Measurements from ENCODE around the gene SPON1.

SPON1 gene

GRCh38 chr11:14055936-14056335 is 93.4 kb downstream of the SPON1 start:
- Histone ChIP-seq H2AFZ (ENCODE audit: low read length) (no peak overlapping the region), H3K27me3 (ENCODE audit: insufficient read depth, low read length) (no peaks in the 10 kb centered on the region), H3K4me1 (ENCODE audit: insufficient read depth, low read length, severe bottlenecking) (no peaks in the 10 kb centered on the region), H3K4me2 (ENCODE audit: low read length) (no peak overlapping the region), H3K9ac (ENCODE audit: low read length) (no peak overlapping the region), H3K4me3 (ENCODE audit: low read depth, low read length, poor library complexity, severe bottlenecking) (no peak overlapping the region), H3K36me3 (ENCODE audit: insufficient read depth, low read length) (no peaks in the 10 kb centered on the region), H3K9me2 (ENCODE audit: low read depth, low read length) (no peaks in the 10 kb centered on the region), H3K9me3 (ENCODE audit: low read length) (no peaks in the 10 kb centered on the region), H4K20me1 (ENCODE audit: insufficient read depth, low read length) (no peaks in the 10 kb centered on the region), H3K79me2 (ENCODE audit: insufficient read depth, low read length) (no peaks in the 10 kb centered on the region), H3F3A (ENCODE audit: insufficient read depth, low read length) (no peaks in the 10 kb centered on the region), H3K27ac (ENCODE audit: low read depth, low read length, poor library complexity, severe bottlenecking) (no peak overlapping the region)
- TF ChIP-seq CTCF (IDR thresholded peaks at IDR 0.05; ENCODE audit: low read length) (no peak), EZH2 (IDR thresholded peaks at IDR 0.05; ENCODE audit: borderline replicate concordance, low read length) (no peak)

- Histone ChIP-seq H3K4me2 (ENCODE audit: low read length) (no peak overlapping the region), H3F3A (ENCODE audit: insufficient read depth, low read length) (no peaks in the 10 kb centered on the region), H3K4me3 (ENCODE audit: low read depth, low read length, poor library complexity, severe bottlenecking) (no peak overlapping the region), H3K9me3 (ENCODE audit: low read length) (no peaks in the 10 kb centered on the region), H3K27me3 (ENCODE audit: insufficient read depth, low read length) (no peaks in the 10 kb centered on the region), H3K9ac (ENCODE audit: low read length) (no peak overlapping the region), H3K9me2 (ENCODE audit: low read depth, low read length) (no peaks in the 10 kb centered on the region), H3K4me1 (ENCODE audit: insufficient read depth, low read length, severe bottlenecking) (no peaks in the 10 kb centered on the region), H3K27ac (ENCODE audit: low read depth, low read length, poor library complexity, severe bottlenecking) (no peak overlapping the region), H3K79me2 (ENCODE audit: insufficient read depth, low read length) (no peaks in the 10 kb centered on the region), H2AFZ (ENCODE audit: low read length) (no peak overlapping the region), H4K20me1 (ENCODE audit: insufficient read depth, low read length) (no peaks in the 10 kb centered on the region), H3K36me3 (ENCODE audit: insufficient read depth, low read length) (no peaks in the 10 kb centered on the region)
- TF ChIP-seq CTCF (IDR thresholded peaks at IDR 0.05; ENCODE audit: low read length) (no peak), EZH2 (IDR thresholded peaks at IDR 0.05; ENCODE audit: borderline replicate concordance, low read length) (no peak)
These were observed 95.5 kb downstream of the SPON1 start for GRCh38 chr11:14058061-14058460.

- TF ChIP-seq EZH2 (IDR thresholded peaks at IDR 0.05; ENCODE audit: borderline replicate concordance, low read length), result no peak
- TF ChIP-seq CTCF (IDR thresholded peaks at IDR 0.05; ENCODE audit: low read length), result no peak
- H3K79me2 ChIP-seq (ENCODE audit: insufficient read depth, low read length), result no peaks in the 10 kb centered on the region
These were observed 97.0 kb downstream of the SPON1 start for GRCh38 chr11:14059491-14059890.

More at GRCh38 chr11:14059491-14059890, 97.0 kb downstream of the SPON1 start:
- no peaks in the 10 kb centered on the region for H3K4me1 ChIP-seq (ENCODE audit: insufficient read depth, low read length, severe bottlenecking)
- H2AFZ ChIP-seq (ENCODE audit: low read length), result no peak overlapping the region
- no peak overlapping the region for H3K27ac ChIP-seq (ENCODE audit: low read depth, low read length, poor library complexity, severe bottlenecking)
- no peaks in the 10 kb centered on the region for H3K9me3 ChIP-seq (ENCODE audit: low read length)
- H3K4me2 ChIP-seq (ENCODE audit: low read length), result no peak overlapping the region
- no peaks in the 10 kb centered on the region for H4K20me1 ChIP-seq (ENCODE audit: insufficient read depth, low read length)
- H3K9ac ChIP-seq (ENCODE audit: low read length), result no peak overlapping the region
- H3K36me3 ChIP-seq (ENCODE audit: insufficient read depth, low read length), result no peaks in the 10 kb centered on the region
- H3K27me3 ChIP-seq (ENCODE audit: insufficient read depth, low read length), result no peaks in the 10 kb centered on the region
- H3F3A ChIP-seq (ENCODE audit: insufficient read depth, low read length), result no peaks in the 10 kb centered on the region
- H3K4me3 ChIP-seq (ENCODE audit: low read depth, low read length, poor library complexity, severe bottlenecking), result no peak overlapping the region
- H3K9me2 ChIP-seq (ENCODE audit: low read depth, low read length), result no peaks in the 10 kb centered on the region

Measured in OCI-LY1 (cell line).